Right ventricle myocardium inferior (tissue), 1 donor: ENCODE results near the gene GREM2. TPM values are rescaled to one million over a fixed set of nuclear protein-coding genes. Genes with fewer than 3 reads are reported as not detected.

Source experiments
- ATAC-seq: fragments of 200-7000 bp; cut with Tn5 transposase; one replicate; pipeline ENCODE4 v1.9.1; 2020; ENCODE audit warnings: mild to moderate bottlenecking, moderate library complexity
- DNase-seq: peaks from one replicate; pipeline ENCODE4 v3.0.0; 2021; ENCODE audit errors: missing footprints
- intact Hi-C: fragments of 100-400 bp; cut with DNase I; formaldehyde crosslinking; loops from one replicate; pipeline ENCODE4 v1.11.0; 2022
- total RNA-seq: library from RNA; stranded (reverse); fragmentation: NEBNext Ultra II Directional; extraction: Animal tissue kit (Norgen Biotek cat#: 25700); gene quantifications from one replicate; pipeline ENCODE4 v1.2.1, GENCODE V29; 2021
- donor health status: DM: no; HTN: yes; CAD: no; lungs with severe emphysema.

Gene GREM2
- total RNA-seq, 1 donor from 2014 or later: not detected

- intact Hi-C loops: no loop called here
- ATAC-seq (no peak), DNase-seq (no peak)
These were observed 95.9 kb downstream of the GREM2 start for GRCh38 chr1:240516069-240516468.

GRCh38 chr1:240515505-240515904 is 96.5 kb downstream of the GREM2 start:
- DNase-seq (no peak), ATAC-seq (no peak)
- intact Hi-C loops: no loop called here

GRCh38 chr1:240511789-240512188 is 100.2 kb downstream of the GREM2 start:
- ATAC-seq: no peak
- DNase-seq: no peak
- intact Hi-C loops: no loop called here

- intact Hi-C loops: no loop called here
- ATAC-seq: no peak
- no peak for DNase-seq
These were observed 103.0 kb downstream of the GREM2 start for GRCh38 chr1:240508950-240509349.

- no peak for DNase-seq
- ATAC-seq: no peak
- intact Hi-C loops: no loop called here
These were observed 103.8 kb downstream of the GREM2 start for GRCh38 chr1:240508201-240508600.

GRCh38 chr1:240506176-240506575 is 105.8 kb downstream of the GREM2 start:
- DNase-seq (no peak), ATAC-seq (no peak)
- intact Hi-C loops: no loop called here

- no peak for DNase-seq
- ATAC-seq: no peak
- intact Hi-C loops: no loop called here
These were observed 108.4 kb downstream of the GREM2 start for GRCh38 chr1:240503558-240503957.

GRCh38 chr1:240503036-240503435 is 108.9 kb downstream of the GREM2 start:
- intact Hi-C loops: no loop called here
- DNase-seq: no peak
- ATAC-seq: no peak

GRCh38 chr1:240501115-240501514 is 110.8 kb downstream of the GREM2 start:
- no peak for ATAC-seq
- no peak for DNase-seq
- intact Hi-C loops: no loop called here

GRCh38 chr1:240500647-240501046 is 111.3 kb downstream of the GREM2 start:
- ATAC-seq (no peak), DNase-seq (no peak)
- intact Hi-C loops: no loop called here

GRCh38 chr1:240499012-240499411 is 112.9 kb downstream of the GREM2 start:
- intact Hi-C loops: no loop called here
- DNase-seq (no peak), ATAC-seq (no peak)

- intact Hi-C loops: no loop called here
- no peak for ATAC-seq
- DNase-seq: peak; percentile 61
These were observed 113.6 kb downstream of the GREM2 start for GRCh38 chr1:240498335-240498734.

- DNase-seq (no peak), ATAC-seq (no peak)
- intact Hi-C loops: no loop called here
These were observed 114.0 kb downstream of the GREM2 start for GRCh38 chr1:240497908-240498307.

GRCh38 chr1:240496941-240497340 is 115.0 kb downstream of the GREM2 start:
- intact Hi-C loops: no loop called here
- DNase-seq: no peak
- ATAC-seq: no peak

- DNase-seq (no peak), ATAC-seq (no peak)
- intact Hi-C loops: no loop called here
These were observed 115.6 kb downstream of the GREM2 start for GRCh38 chr1:240496356-240496755.

GRCh38 chr1:240495601-240496000 is 116.4 kb downstream of the GREM2 start:
- ATAC-seq (no peak), DNase-seq (no peak)
- intact Hi-C loops: no loop called here

GRCh38 chr1:240492832-240493440 is 119.0 kb downstream of the GREM2 start:
- intact Hi-C loops: no loop called here
- no peak for DNase-seq
- no peak for ATAC-seq

GRCh38 chr1:240491796-240492195 is 120.2 kb downstream of the GREM2 start:
- no peak for DNase-seq
- no peak for ATAC-seq
- intact Hi-C loops: no loop called here

GRCh38 chr1:240491156-240491555 is 120.8 kb downstream of the GREM2 start:
- ATAC-seq (no peak), DNase-seq (no peak)
- intact Hi-C loops: no loop called here

GRCh38 chr1:240487493-240487892 is 124.5 kb downstream of the GREM2 start:
- DNase-seq (no peak), ATAC-seq (no peak)
- intact Hi-C loops: no loop called here

GRCh38 chr1:240486611-240487010 is 125.3 kb downstream of the GREM2 start:
- DNase-seq (no peak), ATAC-seq (no peak)
- intact Hi-C loops: no loop called here
